H9 (cell line): Measurements from ENCODE around the gene FBH1. TPM values are rescaled to one million over a fixed set of nuclear protein-coding genes. Genes with fewer than 3 reads are reported as not detected.
"Not testable (repeated sequence)": the region's sequence is repeated elsewhere in the genome, so short reads cannot be mapped to it uniquely, and the experiment has no call there.

Experiments used
- DNase-seq: peaks from one replicate; pipeline ENCODE4 v3.0.0-alpha.2; 2017
- H2AFZ ChIP-seq: one replicate; pipeline ENCODE4 v1.6.1; 2013; ENCODE audit warnings: mild to moderate bottlenecking, low read length, control low read depth, moderate library complexity
- H2AK5ac ChIP-seq: 2 replicates; pipeline ENCODE4 v1.6.1; 2013; ENCODE audit warnings: low read length, control low read depth, mixed read lengths; ENCODE audit not compliant: insufficient read length
- H2BK120ac ChIP-seq: one replicate; pipeline ENCODE4 v1.6.1; 2013; ENCODE audit warnings: low read depth, mild to moderate bottlenecking, low read length, control low read depth, inconsistent platforms; ENCODE audit not compliant: poor library complexity, severe bottlenecking
- H2BK12ac ChIP-seq: 2 replicates; pipeline ENCODE4 v1.6.1; 2013; ENCODE audit warnings: low read length, control low read depth, mixed read lengths, low read depth; ENCODE audit not compliant: insufficient read length
- H2BK15ac ChIP-seq: 2 replicates; pipeline ENCODE4 v1.6.1; 2013; ENCODE audit warnings: low read depth, low read length, control low read depth
- H2BK20ac ChIP-seq: one replicate; pipeline ENCODE4 v1.6.1; 2013; ENCODE audit warnings: low read depth, mild to moderate bottlenecking, low read length, control low read depth, inconsistent platforms; ENCODE audit not compliant: poor library complexity, severe bottlenecking
- H2BK5ac ChIP-seq: 2 replicates; pipeline ENCODE4 v1.6.1; 2013; ENCODE audit warnings: low read length, control low read depth, mixed read lengths; ENCODE audit not compliant: insufficient read length
- H3K14ac ChIP-seq: 2 replicates; pipeline ENCODE4 v1.6.1; 2013; ENCODE audit warnings: low read length, control low read depth; ENCODE audit not compliant: insufficient read depth
- H3K18ac ChIP-seq: 2 replicates; pipeline ENCODE4 v1.6.1; 2013; ENCODE audit warnings: low read depth, mild to moderate bottlenecking, mixed read lengths, low read length, control low read depth; ENCODE audit not compliant: insufficient read length
- H3K23ac ChIP-seq: 2 replicates; pipeline ENCODE4 v1.6.1; 2013; ENCODE audit warnings: low read length, control low read depth, mixed read lengths, low read depth; ENCODE audit not compliant: insufficient read length
- H3K23me2 ChIP-seq: 2 replicates; pipeline ENCODE4 v1.6.1; 2013; ENCODE audit warnings: low read depth, mild to moderate bottlenecking, mixed read lengths, low read length, control low read depth; ENCODE audit not compliant: insufficient read length, poor library complexity, severe bottlenecking
- H3K27ac ChIP-seq: 2 replicates; pipeline ENCODE4 v1.5.1; 2013; ENCODE audit warnings: low read length, control low read depth, mixed read lengths, low read depth; ENCODE audit not compliant: insufficient read length
- H3K27me3 ChIP-seq: 2 replicates; pipeline ENCODE4 v1.6.1; 2013; ENCODE audit warnings: low read length, control low read depth, inconsistent platforms; ENCODE audit not compliant: insufficient read depth
- H3K4ac ChIP-seq: 2 replicates; pipeline ENCODE4 v1.6.1; 2013; ENCODE audit warnings: low read depth, mild to moderate bottlenecking, control low read depth, inconsistent platforms, low read length, moderate library complexity
- H3K4me1 ChIP-seq: 2 replicates; pipeline ENCODE4 v1.6.1; 2013; ENCODE audit warnings: low read length, control low read depth, inconsistent platforms; ENCODE audit not compliant: insufficient read depth
- H3K4me2 ChIP-seq: 2 replicates; pipeline ENCODE4 v1.6.1; 2013; ENCODE audit warnings: low read length, control low read depth, mixed read lengths; ENCODE audit not compliant: insufficient read length, insufficient read depth
- H3K56ac ChIP-seq: 2 replicates; pipeline ENCODE4 v1.6.1; 2013; ENCODE audit warnings: low read depth, mild to moderate bottlenecking, mixed read lengths, low read length, control low read depth; ENCODE audit not compliant: insufficient read length
- H3K79me1 ChIP-seq: 2 replicates; pipeline ENCODE4 v1.6.1; 2013; ENCODE audit warnings: low read depth, mild to moderate bottlenecking, moderate library complexity, low read length, control low read depth, inconsistent platforms; ENCODE audit not compliant: insufficient read depth, poor library complexity, severe bottlenecking
- H3K79me2 ChIP-seq: 2 replicates; pipeline ENCODE4 v1.6.1; 2013; ENCODE audit warnings: low read length, control low read depth, inconsistent platforms; ENCODE audit not compliant: insufficient read depth
- H3K9ac ChIP-seq: 2 replicates; pipeline ENCODE4 v1.6.1; 2013; ENCODE audit warnings: low read length, control low read depth, mixed read lengths; ENCODE audit not compliant: insufficient read length; ENCODE audit errors: extremely low read depth
- H3K9me3 ChIP-seq: one replicate; pipeline ENCODE4 v1.6.1; 2013; ENCODE audit warnings: low read depth, low read length, inconsistent platforms; ENCODE audit not compliant: control insufficient read depth
- H3T11ph ChIP-seq: one replicate; pipeline ENCODE4 v1.6.1; 2013; ENCODE audit warnings: mild to moderate bottlenecking, low read length, control low read depth, inconsistent platforms
- H4K20me1 ChIP-seq: one replicate; pipeline ENCODE4 v1.6.1; 2013; ENCODE audit not compliant: control insufficient read depth, insufficient read length, insufficient read depth
- H4K5ac ChIP-seq: 2 replicates; pipeline ENCODE4 v1.6.1; 2013; ENCODE audit warnings: low read depth, mild to moderate bottlenecking, mixed read lengths, low read length, control low read depth; ENCODE audit not compliant: insufficient read length
- H4K8ac ChIP-seq: replicated peaks from 2 replicates; pipeline ENCODE4 v1.6.1; 2013; ENCODE audit warnings: low read length, control low read depth, mixed read lengths, low read depth; ENCODE audit not compliant: insufficient read length
- H4K91ac ChIP-seq: 2 replicates; pipeline ENCODE4 v1.6.1; 2013; ENCODE audit warnings: low read depth, mild to moderate bottlenecking, moderate library complexity, mixed read lengths, low read length, control low read depth; ENCODE audit not compliant: insufficient read length
- H3K27ac Mint-ChIP-seq, 3 experiments: 2 replicates in 2 of 3; 3 replicates in 1 of 3; pipeline ENCODE4 v1.8.0; 2020 to 2021; ENCODE audit warnings: mixed read lengths in 3 of 3, mild to moderate bottlenecking in 1 of 3, moderate library complexity in 1 of 3
- H3K27me3 Mint-ChIP-seq: 2 replicates; pipeline ENCODE4 v1.8.0; 2021; ENCODE audit warnings: low read depth, mild to moderate bottlenecking, moderate library complexity, mixed read lengths
- H3K36me3 Mint-ChIP-seq, 3 experiments: 2 replicates in 2 of 3; 3 replicates in 1 of 3; pipeline ENCODE4 v1.8.0; 2020 to 2021; ENCODE audit warnings: low read depth in 3 of 3, mixed read lengths in 3 of 3; ENCODE audit not compliant: insufficient read depth in 1 of 3
- H3K4me1 Mint-ChIP-seq, 2 experiments: 2 replicates each; pipeline ENCODE4 v1.8.0; 2020; ENCODE audit warnings: mixed read lengths in 2 of 2
- H3K4me3 Mint-ChIP-seq, 2 experiments: 2 replicates in 1 of 2; 3 replicates in 1 of 2; pipeline ENCODE4 v1.8.0; 2020 to 2021; ENCODE audit warnings: mild to moderate bottlenecking in 2 of 2, mixed read lengths in 2 of 2, moderate library complexity in 1 of 2
- H3K9me3 Mint-ChIP-seq, 2 experiments: 2 replicates in 1 of 2; 3 replicates in 1 of 2; pipeline ENCODE4 v1.8.0; 2020; ENCODE audit warnings: mild to moderate bottlenecking in 2 of 2, mixed read lengths in 2 of 2, moderate library complexity in 1 of 2
- WGBS: extraction: QIAGEN DNeasy Blood & Tissue Kit; methylation state at CpG from one replicate; pipeline ENCODE4 v1.1.7; 2013; ENCODE audit warnings: missing lambda C conversion rate, low lambda C conversion rate, mixed read lengths; ENCODE audit not compliant: insufficient read length; ENCODE audit errors: extremely low coverage; 5-methylcytosine and 5-hydroxymethylcytosine counted together
- total RNA-seq: library from RNA; stranded (reverse); gene quantifications from 2 replicates; pipeline ENCODE4 v1.2.1, GENCODE V29; 2021
- TF ChIP-seq, protein P1 (sequence below): fragments of 200-600 bp; sonication (generic); conservative IDR thresholded peaks from 3 replicates; pipeline ENCODE4 v1.8.0; 2021; ENCODE audit warnings: antibody characterized with exemption, mild to moderate bottlenecking

Gene FBH1
- total RNA-seq, 1 experiment from 2014 or later, result 52.2 TPM

DNA sequence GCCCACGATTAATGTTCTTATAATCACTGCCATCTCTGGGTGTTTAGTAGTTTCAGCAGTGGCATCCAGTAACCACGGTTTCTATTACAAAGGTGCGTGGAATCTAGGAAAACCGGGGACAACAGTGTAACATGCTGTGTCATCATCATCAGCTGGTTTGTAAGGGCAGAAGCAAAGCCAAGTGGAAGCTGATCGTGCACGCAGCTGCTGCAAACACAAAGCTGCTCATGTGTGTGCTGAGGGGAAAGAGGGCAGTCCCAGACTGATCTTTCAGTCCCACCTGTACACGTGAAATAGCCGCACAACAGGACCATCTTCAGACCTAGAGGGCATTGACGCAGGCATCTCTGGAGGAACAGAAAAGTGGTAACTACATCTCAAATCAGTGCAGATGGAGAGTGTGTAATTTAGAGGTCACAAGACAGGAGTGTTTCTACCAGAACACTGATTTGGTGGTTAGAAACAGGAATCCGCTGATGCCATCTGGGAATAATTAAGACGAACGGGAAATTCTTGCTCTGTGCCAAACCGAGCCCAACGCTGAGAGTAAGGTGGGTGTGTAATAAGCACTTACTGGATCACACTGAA, 13.8 kb upstream of the FBH1 start:
- H2BK15ac ChIP-seq, result no peak overlapping the region
- H4K91ac ChIP-seq, result no peak overlapping the region
- no peak overlapping the region for H4K8ac ChIP-seq
- no peak overlapping the region for H3K56ac ChIP-seq
- H3K79me2 ChIP-seq, result no peaks in the 10 kb centered on the region
- H3K27ac Mint-ChIP-seq, result no peak overlapping the region
- TF ChIP-seq, protein P1, sequence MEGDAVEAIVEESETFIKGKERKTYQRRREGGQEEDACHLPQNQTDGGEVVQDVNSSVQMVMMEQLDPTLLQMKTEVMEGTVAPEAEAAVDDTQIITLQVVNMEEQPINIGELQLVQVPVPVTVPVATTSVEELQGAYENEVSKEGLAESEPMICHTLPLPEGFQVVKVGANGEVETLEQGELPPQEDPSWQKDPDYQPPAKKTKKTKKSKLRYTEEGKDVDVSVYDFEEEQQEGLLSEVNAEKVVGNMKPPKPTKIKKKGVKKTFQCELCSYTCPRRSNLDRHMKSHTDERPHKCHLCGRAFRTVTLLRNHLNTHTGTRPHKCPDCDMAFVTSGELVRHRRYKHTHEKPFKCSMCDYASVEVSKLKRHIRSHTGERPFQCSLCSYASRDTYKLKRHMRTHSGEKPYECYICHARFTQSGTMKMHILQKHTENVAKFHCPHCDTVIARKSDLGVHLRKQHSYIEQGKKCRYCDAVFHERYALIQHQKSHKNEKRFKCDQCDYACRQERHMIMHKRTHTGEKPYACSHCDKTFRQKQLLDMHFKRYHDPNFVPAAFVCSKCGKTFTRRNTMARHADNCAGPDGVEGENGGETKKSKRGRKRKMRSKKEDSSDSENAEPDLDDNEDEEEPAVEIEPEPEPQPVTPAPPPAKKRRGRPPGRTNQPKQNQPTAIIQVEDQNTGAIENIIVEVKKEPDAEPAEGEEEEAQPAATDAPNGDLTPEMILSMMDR, result no peak
- no peak overlapping the region for H3K18ac ChIP-seq
- H3K27ac ChIP-seq, result no peak overlapping the region
- no peak overlapping the region for H2BK5ac ChIP-seq
- no peak overlapping the region for H2AK5ac ChIP-seq
- no peaks in the 10 kb centered on the region for H3K23me2 ChIP-seq
- H3K4me3 Mint-ChIP-seq, result no peak overlapping the region
- no peak overlapping the region for H3K14ac ChIP-seq
- no peaks in the 10 kb centered on the region; the same call in 1 of the 2 replicates for H3K27me3 Mint-ChIP-seq
- DNase-seq, result no peak
- no peaks in the 10 kb centered on the region for H3K27me3 ChIP-seq
- H2AFZ ChIP-seq, result no peak overlapping the region
- H3K9me3 ChIP-seq, result no peaks in the 10 kb centered on the region
- no peaks in the 10 kb centered on the region for H3K4me1 ChIP-seq
- no peak overlapping the region for H3K23ac ChIP-seq
- 0 out of 4 replicates have a peak, but pooled peaks cover 0 to 3% of the 10 kb centered on the region in 2 experiments for H3K4me1 Mint-ChIP-seq
- H2BK12ac ChIP-seq, result no peak overlapping the region
- peaks cover 17 to 46% (median 44%) of the 10 kb centered on the region in 3 experiments for H3K36me3 Mint-ChIP-seq
- H2BK120ac ChIP-seq, result no peak overlapping the region
- no peak overlapping the region for H3K4me2 ChIP-seq
- no CpG with 5 or more reads among the region's 14 CpGs for WGBS
- H3T11ph ChIP-seq, result no peak overlapping the region
- no peaks in the 10 kb centered on the region for H3K9me3 Mint-ChIP-seq
- no peaks in the 10 kb centered on the region for H3K79me1 ChIP-seq
- no peak overlapping the region for H3K4ac ChIP-seq
- H4K20me1 ChIP-seq, result no peaks in the 10 kb centered on the region
- no peak overlapping the region for H4K5ac ChIP-seq
- no peak overlapping the region for H2BK20ac ChIP-seq
- no peak overlapping the region for H3K9ac ChIP-seq

DNA sequence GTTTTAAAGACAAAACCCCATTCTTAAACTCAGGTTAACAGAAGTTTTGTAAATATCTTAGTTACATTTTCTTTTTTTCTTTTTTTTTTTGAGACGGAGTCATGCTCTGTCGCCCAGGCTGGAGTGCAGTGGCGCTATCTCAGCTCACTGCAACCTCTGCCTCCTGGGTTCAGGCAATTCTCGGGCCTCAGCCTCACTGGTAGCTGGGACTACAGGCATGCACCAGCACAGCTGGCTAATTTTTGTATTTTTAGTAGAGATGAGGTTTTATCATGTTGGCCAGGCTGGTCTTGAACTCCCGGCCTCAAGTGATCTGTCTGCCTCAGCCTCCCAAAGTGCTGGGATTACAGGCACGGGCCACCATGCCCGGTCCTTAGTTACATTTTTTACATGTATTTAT, 13.0 kb upstream of the FBH1 start:
- not testable (repeated sequence) for H3K9me3 ChIP-seq, H3K27me3 Mint-ChIP-seq, H3K56ac ChIP-seq, H4K8ac ChIP-seq, H3K14ac ChIP-seq, DNase-seq, H3K18ac ChIP-seq, H3K4ac ChIP-seq, H3T11ph ChIP-seq, H3K9me3 Mint-ChIP-seq, H3K79me2 ChIP-seq, H2AFZ ChIP-seq, H4K5ac ChIP-seq, H2BK20ac ChIP-seq, H2BK15ac ChIP-seq, H2BK120ac ChIP-seq, H4K20me1 ChIP-seq, H3K23me2 ChIP-seq, H4K91ac ChIP-seq, H3K79me1 ChIP-seq, H3K9ac ChIP-seq, H3K4me2 ChIP-seq, H2BK5ac ChIP-seq, H2BK12ac ChIP-seq, H2AK5ac ChIP-seq, H3K23ac ChIP-seq, H3K4me1 Mint-ChIP-seq, H3K4me1 ChIP-seq, H3K27me3 ChIP-seq, H3K27ac ChIP-seq, H3K27ac Mint-ChIP-seq, H3K4me3 Mint-ChIP-seq
- no CpG with 5 or more reads among the region's 7 CpGs for WGBS
- H3K36me3 Mint-ChIP-seq, result peaks cover 19 to 53% (median 47%) of the 10 kb centered on the region in 3 experiments; a peak in 6 of 7 replicates
